GM19452 (cell line): Measurements from ENCODE around the gene TPRN.

ENCODE experiments used
- ATAC-seq: cut with Tn5 transposase; IDR thresholded peaks from one replicate; pipeline ENCODE4 v1.9.1; 2021; ENCODE audit not compliant: unreplicated experiment

The TPRN gene

GRCh38 chr9:137236238-137236935 lies 35.8 kb upstream of the TPRN start:
- ATAC-seq, result no peak

- ATAC-seq, result no peak
Observed at GRCh38 chr9:137235424-137236237, 35.1 kb upstream of the TPRN start.

GRCh38 chr9:137234758-137235423 lies 34.4 kb upstream of the TPRN start:
- no peak for ATAC-seq

- ATAC-seq, result no peak
Observed at GRCh38 chr9:137234055-137234697, 33.6 kb upstream of the TPRN start.

GRCh38 chr9:137233143-137233980 lies 32.8 kb upstream of the TPRN start:
- ATAC-seq, result no peak

- no peak for ATAC-seq
Observed at GRCh38 chr9:137232510-137232909, 32.0 kb upstream of the TPRN start.

GRCh38 chr9:137232101-137232500 lies 31.6 kb upstream of the TPRN start:
- ATAC-seq, result no peak

- ATAC-seq, result no peak
Observed at GRCh38 chr9:137231372-137232039, 31.0 kb upstream of the TPRN start.

- no peak for ATAC-seq
Observed at GRCh38 chr9:137230705-137231371, 30.3 kb upstream of the TPRN start, which contains the start of gene SLC34A3. Gene SLC34A3, plus strand, starts transcription at chr9:137230901. Its CDS starts 802 bp downstream, at chr9:137231703.

GRCh38 chr9:137229903-137230704 lies 29.6 kb upstream of the TPRN start:
- ATAC-seq, result no peak

- ATAC-seq, result no peak
Observed at GRCh38 chr9:137228968-137229896, 28.7 kb upstream of the TPRN start.

- no peak for ATAC-seq
Observed at GRCh38 chr9:137228506-137228967, 28.0 kb upstream of the TPRN start.

- ATAC-seq, result no peak
Observed at GRCh38 chr9:137227853-137228505, 27.4 kb upstream of the TPRN start.

- ATAC-seq, result no peak
Observed at GRCh38 chr9:137227054-137227852, 26.7 kb upstream of the TPRN start, which contains the start of gene RNF224. Gene RNF224, plus strand, starts transcription at chr9:137227502. Its CDS starts 834 bp downstream, at chr9:137228336.

- ATAC-seq, result no peak
Observed at GRCh38 chr9:137226338-137227053, 26.0 kb upstream of the TPRN start.
